ENCODE data around the gene F5. TPM values are rescaled to one million over a fixed set of nuclear protein-coding genes. Genes with fewer than 3 reads are reported as not detected.

F5 gene
- polyA plus RNA-seq, 1 experiment = not detected

DNA sequence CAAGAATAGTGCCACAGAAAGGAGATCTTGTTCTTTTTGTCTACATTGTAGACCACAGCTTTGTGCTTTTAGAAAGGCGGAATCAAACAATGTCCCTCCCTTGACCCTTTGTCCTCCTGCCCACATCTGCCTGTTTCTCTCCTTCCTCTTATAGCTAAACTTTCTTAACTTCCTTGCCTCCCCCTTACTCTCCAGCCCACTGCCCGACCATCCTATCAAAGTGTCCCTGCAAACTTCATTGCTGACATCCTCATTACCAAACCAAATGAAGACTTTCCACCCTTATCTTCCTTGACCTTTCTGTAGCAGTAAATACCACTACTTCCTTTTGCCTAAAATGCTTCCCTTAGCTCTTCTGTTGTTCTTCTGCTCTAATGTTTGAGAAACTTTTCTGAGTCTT, 38.6 kb upstream of the F5 start:
- DNase-seq (ENCODE audit: low read depth, low spot score) = no peak
- Histone ChIP-seq H3K9me3 (ENCODE audit: control insufficient read depth, insufficient read depth, low read length) (no peaks in the 10 kb centered on the region), H3K4me3 (ENCODE audit: low read depth, low read length) (no peak overlapping the region), H3K27ac (ENCODE audit: low read depth, low read length) (no peak overlapping the region), H3K27me3 (ENCODE audit: control insufficient read depth, insufficient read depth, low read length) (no peaks in the 10 kb centered on the region)
- TF ChIP-seq, protein P1, sequence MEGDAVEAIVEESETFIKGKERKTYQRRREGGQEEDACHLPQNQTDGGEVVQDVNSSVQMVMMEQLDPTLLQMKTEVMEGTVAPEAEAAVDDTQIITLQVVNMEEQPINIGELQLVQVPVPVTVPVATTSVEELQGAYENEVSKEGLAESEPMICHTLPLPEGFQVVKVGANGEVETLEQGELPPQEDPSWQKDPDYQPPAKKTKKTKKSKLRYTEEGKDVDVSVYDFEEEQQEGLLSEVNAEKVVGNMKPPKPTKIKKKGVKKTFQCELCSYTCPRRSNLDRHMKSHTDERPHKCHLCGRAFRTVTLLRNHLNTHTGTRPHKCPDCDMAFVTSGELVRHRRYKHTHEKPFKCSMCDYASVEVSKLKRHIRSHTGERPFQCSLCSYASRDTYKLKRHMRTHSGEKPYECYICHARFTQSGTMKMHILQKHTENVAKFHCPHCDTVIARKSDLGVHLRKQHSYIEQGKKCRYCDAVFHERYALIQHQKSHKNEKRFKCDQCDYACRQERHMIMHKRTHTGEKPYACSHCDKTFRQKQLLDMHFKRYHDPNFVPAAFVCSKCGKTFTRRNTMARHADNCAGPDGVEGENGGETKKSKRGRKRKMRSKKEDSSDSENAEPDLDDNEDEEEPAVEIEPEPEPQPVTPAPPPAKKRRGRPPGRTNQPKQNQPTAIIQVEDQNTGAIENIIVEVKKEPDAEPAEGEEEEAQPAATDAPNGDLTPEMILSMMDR (IDR thresholded peaks at IDR 0.05; ENCODE audit: low read depth, low read length) = no peak
- ChIA-PET POLR2A (no interaction called here), CTCF (no interaction called here)

DNA sequence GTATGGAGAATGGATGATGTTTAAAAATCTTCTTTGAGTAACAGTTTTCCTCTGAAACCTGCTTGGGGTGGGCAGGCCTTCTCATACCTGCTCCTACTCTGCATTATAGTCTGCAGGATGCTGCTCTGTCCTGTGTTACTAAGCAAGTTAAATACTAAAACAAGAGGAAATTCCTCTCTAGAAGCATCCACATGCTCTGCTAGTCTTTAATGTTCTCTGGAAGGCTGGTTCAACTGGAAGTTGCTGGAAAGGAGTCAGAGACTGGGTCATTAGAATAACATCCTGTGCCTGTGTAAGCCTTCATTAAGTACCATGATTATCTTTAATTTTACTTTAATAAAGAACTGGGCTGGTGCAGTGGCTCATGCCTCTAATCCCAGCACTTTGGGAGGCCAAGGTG, 37.8 kb upstream of the F5 start:
- POLR2A ChIA-PET = no interaction called here
- Histone ChIP-seq H3K27me3 (ENCODE audit: control insufficient read depth, insufficient read depth, low read length) (no peaks in the 10 kb centered on the region), H3K4me3 (ENCODE audit: low read depth, low read length) (no peak overlapping the region), H3K27ac (ENCODE audit: low read depth, low read length) (no peak overlapping the region), H3K9me3 (ENCODE audit: control insufficient read depth, insufficient read depth, low read length) (no peaks in the 10 kb centered on the region)
- no peak for DNase-seq (ENCODE audit: low read depth, low spot score)
- CTCF ChIA-PET = no interaction called here
- TF ChIP-seq, protein P1 (IDR thresholded peaks at IDR 0.05; ENCODE audit: low read depth, low read length) = no peak

GRCh38 chr1:169623132-169623926, 37.0 kb upstream of the F5 start:
- TF ChIP-seq, protein P1 (IDR thresholded peaks at IDR 0.05; ENCODE audit: low read depth, low read length) = no peak
- Histone ChIP-seq H3K27ac (ENCODE audit: low read depth, low read length) (no peak overlapping the region), H3K4me3 (ENCODE audit: low read depth, low read length) (no peak overlapping the region), H3K27me3 (ENCODE audit: control insufficient read depth, insufficient read depth, low read length) (no peaks in the 10 kb centered on the region), H3K9me3 (ENCODE audit: control insufficient read depth, insufficient read depth, low read length) (no peaks in the 10 kb centered on the region)
- CTCF ChIA-PET = no interaction called here
- POLR2A ChIA-PET = no interaction called here
- DNase-seq (ENCODE audit: low read depth, low spot score) = no peak

DNA sequence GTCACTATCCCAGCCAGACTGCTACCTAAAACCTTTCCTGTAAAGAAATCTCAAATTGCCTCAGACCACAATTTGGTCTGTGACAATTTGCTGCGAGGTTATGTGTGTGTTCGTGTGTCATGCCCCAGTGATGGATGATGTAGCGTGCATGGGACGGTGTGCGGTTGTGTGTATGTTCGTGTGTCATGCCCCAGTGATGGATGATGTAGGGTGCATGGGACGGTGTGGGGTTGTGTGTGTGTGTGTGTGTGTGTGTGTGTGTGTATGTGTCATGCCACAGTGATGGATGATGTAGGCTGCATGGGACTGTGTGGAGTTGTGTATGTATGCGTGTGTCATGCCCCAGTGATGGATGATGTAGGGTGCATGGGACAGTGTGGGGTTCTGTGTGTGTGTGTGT, 34.3 kb upstream of the F5 start:
- Histone ChIP-seq H3K4me3 (ENCODE audit: low read depth, low read length) (no peak overlapping the region), H3K27me3 (ENCODE audit: control insufficient read depth, insufficient read depth, low read length) (no peaks in the 10 kb centered on the region), H3K9me3 (ENCODE audit: control insufficient read depth, insufficient read depth, low read length) (no peaks in the 10 kb centered on the region), H3K27ac (ENCODE audit: low read depth, low read length) (no peak overlapping the region)
- POLR2A ChIA-PET = no interaction called here
- no peak for DNase-seq (ENCODE audit: low read depth, low spot score)
- CTCF ChIA-PET = no interaction called here
- TF ChIP-seq, protein P1 (IDR thresholded peaks at IDR 0.05; ENCODE audit: low read depth, low read length) = no peak

- no peak overlapping the region for H3K4me3 ChIP-seq (ENCODE audit: low read depth, low read length)
- DNase-seq (ENCODE audit: low read depth, low spot score) = no peak
- H3K27ac ChIP-seq (ENCODE audit: low read depth, low read length) = no peak overlapping the region
- ChIA-PET CTCF (no interaction called here), POLR2A (no interaction called here)
- H3K9me3 ChIP-seq (ENCODE audit: control insufficient read depth, insufficient read depth, low read length) = no peaks in the 10 kb centered on the region
- no peaks in the 10 kb centered on the region for H3K27me3 ChIP-seq (ENCODE audit: control insufficient read depth, insufficient read depth, low read length)
- TF ChIP-seq, protein P1 (IDR thresholded peaks at IDR 0.05; ENCODE audit: low read depth, low read length) = no peak
Measured at GRCh38 chr1:169618367-169618766, 32.1 kb upstream of the F5 start.

Data from AG04450 (cell line).